SIG-M5 (cell line): ENCODE measurements around the gene PER3.

Experiments
- DNase-seq: peaks from one replicate; lab custom pipeline; 2025; lab: John Stamatoyannopoulos, UW

Gene PER3

GRCh38 chr1:7833035-7833434 lies 48.9 kb downstream of the PER3 start:
- no peak for DNase-seq

GRCh38 chr1:7838714-7839113 lies 54.6 kb downstream of the PER3 start:
- DNase-seq, result no peak

- no peak for DNase-seq
Observed at GRCh38 chr1:7839526-7839925, 55.4 kb downstream of the PER3 start.

DNA sequence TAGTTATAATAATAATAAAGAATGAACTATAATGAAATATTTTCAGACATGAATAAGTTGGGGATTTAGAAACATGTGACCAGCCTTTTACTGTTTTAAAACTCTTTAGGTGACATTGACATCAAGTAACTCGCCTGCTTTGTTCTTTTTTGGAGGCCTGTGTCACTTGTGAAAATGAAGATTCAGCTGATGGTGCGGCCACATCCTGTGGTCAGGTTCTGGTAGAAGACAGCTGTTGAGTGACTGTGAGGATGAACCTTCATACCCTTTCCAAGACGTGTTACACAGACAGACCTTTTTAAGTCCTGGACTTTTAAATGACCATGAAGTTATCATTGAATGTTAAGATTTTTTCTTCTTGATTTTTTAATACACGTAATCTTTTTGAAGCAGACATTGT lies 58.4 kb downstream of the PER3 start:
- no peak for DNase-seq

DNA sequence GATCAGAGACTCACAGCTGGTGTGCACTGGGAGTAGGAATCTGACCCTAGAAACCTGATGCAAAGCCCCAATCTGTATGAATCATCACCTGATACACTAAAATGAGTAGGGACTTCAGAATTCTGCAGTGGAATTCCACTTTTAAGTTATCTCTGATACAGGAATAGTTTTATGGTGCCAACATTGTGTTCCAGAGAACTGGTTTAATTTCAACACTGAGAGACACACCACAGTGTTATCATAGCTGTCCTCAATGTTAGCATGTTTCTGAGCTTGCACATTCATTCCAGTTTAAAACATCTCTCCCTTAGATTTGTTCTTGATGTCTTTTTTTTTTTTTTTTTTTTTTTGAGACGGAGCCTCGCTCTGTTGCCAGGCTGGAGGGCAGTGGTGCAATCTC lies 61.7 kb downstream of the PER3 start:
- no peak for DNase-seq

DNA sequence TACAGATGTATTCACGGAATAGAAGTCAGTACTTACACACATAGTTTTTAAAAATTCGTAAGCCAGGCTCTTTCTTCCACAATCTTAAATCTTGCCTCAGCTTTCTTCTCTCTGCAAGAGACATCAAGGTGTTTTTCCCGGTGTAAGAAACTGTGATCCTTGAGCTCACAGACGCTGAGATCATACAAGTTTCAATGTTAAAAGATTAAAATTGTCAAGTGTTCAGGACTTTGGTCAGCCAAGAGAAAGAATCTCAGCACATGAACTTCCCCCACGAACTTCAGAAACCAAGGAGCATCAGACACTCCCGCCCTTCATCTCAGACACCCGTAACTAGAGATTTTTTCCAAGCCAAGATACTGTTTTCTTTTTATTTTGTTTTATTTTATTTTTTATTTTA lies 62.6 kb downstream of the PER3 start:
- DNase-seq, result no peak

DNA sequence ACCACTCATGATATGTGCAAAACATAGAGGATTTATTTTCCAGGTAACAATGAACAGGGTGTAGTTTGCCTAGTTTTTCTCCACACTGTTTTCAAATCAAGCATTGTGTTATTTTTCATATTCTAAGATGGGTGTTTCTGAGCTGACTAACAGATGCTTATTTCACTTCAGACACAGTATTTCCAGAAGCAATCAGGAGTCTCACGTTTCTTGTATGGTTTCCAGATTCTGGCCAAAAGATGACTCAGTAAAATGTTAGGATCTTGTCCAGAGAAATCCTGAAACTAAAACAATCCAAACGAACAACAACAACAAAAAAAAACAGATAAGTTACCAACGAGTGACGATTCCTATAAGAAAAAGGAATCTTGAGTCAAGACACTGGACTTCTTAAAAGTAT lies 63.5 kb downstream of the PER3 start:
- no peak for DNase-seq

DNA sequence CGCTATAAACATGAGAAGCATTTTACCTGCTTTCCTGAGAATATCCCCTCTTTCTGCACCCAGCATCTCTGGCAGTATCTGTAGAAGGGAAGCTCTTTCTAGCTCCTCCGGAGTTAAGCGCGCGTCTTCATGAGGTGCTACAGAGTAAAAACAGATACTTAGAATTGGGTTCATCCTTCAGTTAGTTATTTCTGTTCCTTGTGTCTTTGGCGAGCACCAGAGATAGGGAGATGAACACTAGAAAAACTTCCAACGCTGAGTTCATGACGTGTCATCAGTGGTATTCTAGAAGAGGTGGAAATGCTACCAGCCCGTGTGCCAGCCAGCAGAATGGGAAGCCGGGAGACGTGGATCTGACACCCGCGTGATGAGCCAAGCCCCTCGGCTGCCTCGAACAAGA lies 66.7 kb downstream of the PER3 start:
- no peak for DNase-seq

DNA sequence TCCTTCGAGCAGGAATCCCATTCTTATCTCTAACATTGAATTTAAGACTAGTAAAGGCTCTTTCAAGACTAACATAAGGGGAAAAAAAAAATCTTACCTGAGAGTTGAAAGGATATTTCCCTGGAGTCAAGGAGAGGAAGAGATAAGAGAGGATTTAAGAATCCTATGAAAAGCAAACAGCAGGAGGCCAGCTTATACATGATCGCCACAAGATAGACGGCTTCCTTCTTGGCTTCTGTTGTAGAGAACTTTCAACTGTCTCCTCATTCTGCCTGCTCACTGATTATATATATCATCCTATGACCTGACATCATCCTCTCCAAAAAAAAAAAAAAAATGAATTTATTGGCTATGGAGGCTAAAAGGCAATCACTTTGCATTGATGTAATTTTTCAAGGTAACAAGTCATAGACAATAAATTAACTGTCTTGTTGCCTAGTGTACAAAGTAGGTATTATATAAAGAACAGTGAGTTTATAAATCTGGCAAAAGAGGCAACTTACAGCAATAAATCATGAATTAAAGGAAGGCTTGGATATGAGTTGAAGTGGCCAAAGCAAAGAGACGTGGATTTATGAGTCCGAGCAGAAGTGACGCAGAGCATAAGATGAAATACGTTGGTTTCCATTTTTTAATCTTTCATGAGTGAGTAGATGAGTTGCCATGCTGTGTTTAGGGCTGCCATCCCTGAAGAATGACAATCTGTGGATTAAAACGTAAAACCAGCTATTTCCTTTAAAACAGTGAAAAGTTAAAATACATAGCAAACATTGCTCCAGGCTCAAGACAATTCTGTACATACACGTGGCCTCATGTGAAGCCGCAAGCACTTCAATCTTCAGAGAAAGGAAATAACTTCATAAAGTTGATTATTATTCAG lies 69.0 kb downstream of the PER3 start, which contains the start of gene UTS2:
UTS2 (minus strand) TSS at position 262 of the 880 bp plus-strand sequence; CDS start at position 200, 62 bp downstream.
- DNase-seq, result no peak

GRCh38 chr1:7853684-7854026 lies 69.6 kb downstream of the PER3 start:
- no peak for DNase-seq

GRCh38 chr1:7856345-7856744 lies 72.3 kb downstream of the PER3 start:
- DNase-seq, result peak; percentile 8

GRCh38 chr1:7857000-7857399 lies 72.9 kb downstream of the PER3 start:
- no peak for DNase-seq

DNA sequence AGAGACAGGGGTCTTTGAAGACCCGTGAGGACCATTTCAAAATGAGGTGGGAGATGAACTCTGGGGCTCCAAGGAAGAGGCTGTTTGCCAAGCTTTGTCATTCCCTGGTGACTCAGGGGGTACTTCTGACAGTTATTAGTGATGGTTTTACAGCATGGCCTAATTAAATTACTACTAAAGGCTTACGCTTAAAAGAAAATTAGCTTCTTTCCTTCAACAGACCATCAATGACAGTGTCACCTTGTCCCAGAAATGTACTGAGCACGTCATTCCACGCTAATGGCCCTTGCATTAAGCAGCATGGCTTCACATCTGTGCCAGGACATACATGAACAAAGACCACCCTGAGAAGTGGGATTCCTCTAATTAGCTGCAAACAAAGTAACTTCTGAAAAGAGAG lies 73.9 kb downstream of the PER3 start:
- no peak for DNase-seq

DNA sequence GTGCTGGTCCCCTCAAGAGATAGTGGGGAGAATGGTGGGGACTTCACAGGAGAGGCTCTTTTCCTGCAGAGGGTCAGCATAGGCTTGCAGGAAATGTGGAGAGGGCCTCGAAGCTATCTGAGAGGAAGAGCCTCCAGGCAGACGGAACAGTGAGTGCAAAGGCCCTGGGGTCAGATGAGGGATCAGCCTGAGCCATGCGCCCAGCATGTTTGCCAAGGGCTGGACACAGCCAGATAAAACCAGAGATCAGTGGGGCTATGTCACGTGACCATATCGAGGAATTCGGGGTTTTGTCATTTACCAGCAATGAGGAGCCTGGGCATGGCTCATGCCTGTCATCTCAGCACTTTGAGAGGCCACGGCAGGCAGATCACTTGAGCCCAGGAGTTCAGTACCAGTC lies 75.3 kb downstream of the PER3 start:
- no peak for DNase-seq

- DNase-seq, result no peak
Observed at GRCh38 chr1:7860130-7860529, 76.0 kb downstream of the PER3 start.

DNA sequence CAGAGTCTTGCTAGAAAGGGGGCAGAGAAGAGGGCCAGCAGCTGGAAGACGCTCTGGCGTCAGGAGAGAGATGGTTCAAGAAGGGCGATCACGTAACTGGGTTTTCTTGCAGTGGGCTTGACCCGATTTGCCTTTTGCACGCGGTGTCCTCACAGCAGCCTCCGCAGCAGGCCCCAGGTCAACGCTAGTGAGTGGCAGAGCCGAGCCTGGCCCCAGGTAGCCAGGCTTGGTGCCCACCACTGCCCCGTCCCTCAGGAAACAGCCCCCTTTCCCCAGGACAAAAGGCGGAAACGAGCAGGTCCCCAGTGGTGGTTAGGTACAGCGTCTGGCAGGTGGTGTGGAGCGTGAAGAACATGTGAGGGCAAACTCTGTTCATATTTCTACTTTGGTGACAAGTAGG lies 77.4 kb downstream of the PER3 start:
- no peak for DNase-seq

- no peak for DNase-seq
Observed at GRCh38 chr1:7862211-7863060, 78.3 kb downstream of the PER3 start.

GRCh38 chr1:7863756-7864328 lies 79.8 kb downstream of the PER3 start:
- no peak for DNase-seq

GRCh38 chr1:7865978-7866377 lies 81.9 kb downstream of the PER3 start:
- DNase-seq, result no peak

GRCh38 chr1:7868070-7868780 lies 84.1 kb downstream of the PER3 start:
- DNase-seq, result no peak

DNA sequence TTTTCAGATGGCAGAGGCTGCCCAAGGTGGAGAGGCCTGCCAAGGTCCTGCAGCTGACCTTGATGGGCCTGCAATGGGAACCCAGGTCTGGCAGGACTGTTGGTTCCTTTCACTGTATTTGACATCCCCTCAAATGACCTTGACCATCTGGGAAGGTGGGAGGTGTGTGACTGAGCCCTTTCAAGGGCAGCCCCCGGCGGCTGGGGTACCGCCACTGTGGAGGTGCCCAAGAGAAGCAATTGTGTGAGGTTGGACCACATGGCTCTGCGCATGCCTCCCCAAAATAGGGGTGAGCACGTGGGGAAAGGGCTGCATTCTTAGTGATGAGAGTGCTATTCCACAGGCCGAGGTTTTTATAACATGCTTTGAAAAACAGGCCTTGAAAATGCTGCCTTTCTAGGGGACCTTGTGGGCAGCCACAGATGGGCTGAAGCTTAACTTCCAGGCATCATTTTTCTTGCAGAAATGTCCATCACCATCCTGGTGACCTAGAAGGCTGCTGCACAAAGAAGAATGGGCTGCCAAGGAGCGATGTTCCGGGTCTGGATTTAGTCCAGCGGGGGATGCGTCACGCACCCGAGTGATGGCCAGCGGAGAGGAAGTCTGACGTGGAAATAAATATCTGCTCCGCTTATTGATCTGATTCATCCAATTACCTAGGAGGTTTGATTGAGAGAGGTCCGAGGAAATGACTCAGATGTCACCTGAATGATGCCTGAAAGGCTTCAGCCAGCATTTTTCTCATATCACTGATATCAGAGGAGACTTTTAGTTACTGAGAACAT lies 85.2 kb downstream of the PER3 start:
- no peak for DNase-seq
